Fibroblast of lung (primary cell): ENCODE data around the gene MEF2A. TPM values are rescaled to one million over a fixed set of nuclear protein-coding genes. Genes with fewer than 3 reads are reported as not detected.

Experiments used
- DNase-seq, 2 donors: peaks; one replicate each; pipeline versions ENCODE4 v3.0.0 to v3.0.0-alpha.2; 2010; ENCODE audit warnings: low read depth in 2 of 2
- H2AFZ ChIP-seq: 2 replicates; pipeline ENCODE4 v1.5.1; 2012; ENCODE audit warnings: low read length, control low read depth, inconsistent platforms
- H3K27ac ChIP-seq: 2 replicates; pipeline ENCODE4 v1.5.1; 2011; ENCODE audit warnings: low read length, control low read depth; ENCODE audit not compliant: insufficient read depth
- H3K27me3 ChIP-seq: 2 replicates; pipeline ENCODE4 v1.5.1; 2011; ENCODE audit warnings: mild to moderate bottlenecking, low read length; ENCODE audit not compliant: control insufficient read depth, insufficient read depth
- H3K36me3 ChIP-seq: 2 replicates; pipeline ENCODE4 v1.5.1; 2011; ENCODE audit warnings: low read length; ENCODE audit not compliant: control insufficient read depth, insufficient read depth
- H3K4me1 ChIP-seq: 2 replicates; pipeline ENCODE4 v1.5.1; 2011; ENCODE audit warnings: low read length; ENCODE audit not compliant: control insufficient read depth, insufficient read depth; ENCODE audit errors: extremely low read depth
- H3K4me2 ChIP-seq: 2 replicates; pipeline ENCODE4 v1.5.1; 2011; ENCODE audit warnings: low read length, control low read depth; ENCODE audit not compliant: insufficient read depth; ENCODE audit errors: extremely low read depth
- H3K4me3 ChIP-seq, 4 experiments: fragments of 200-600 bp in 1 of 4; sonication (generic) in 1 of 4; replicated peaks in 1 of 4; 2 replicates each; pipeline ENCODE4 v1.5.1; 2011 to 2016; ENCODE audit warnings: low read length in 4 of 4, low read depth in 3 of 4, mild to moderate bottlenecking in 3 of 4, control low read depth in 2 of 4, inconsistent platforms in 1 of 4, mixed read lengths in 1 of 4; ENCODE audit not compliant: insufficient read depth in 1 of 4; ENCODE audit errors: control extremely low read depth in 1 of 4
- H3K79me2 ChIP-seq: 2 replicates; pipeline ENCODE4 v1.5.1; 2012; ENCODE audit warnings: mild to moderate bottlenecking, low read length, inconsistent platforms; ENCODE audit not compliant: control insufficient read depth, insufficient read depth
- H3K9ac ChIP-seq: 2 replicates; pipeline ENCODE4 v1.5.1; 2011; ENCODE audit warnings: mild to moderate bottlenecking, low read length, control low read depth; ENCODE audit not compliant: insufficient read depth
- H3K9me3 ChIP-seq: 2 replicates; pipeline ENCODE4 v1.5.1; 2012; ENCODE audit warnings: low read depth, low read length; ENCODE audit not compliant: control insufficient read depth, insufficient read depth
- H4K20me1 ChIP-seq: 2 replicates; pipeline ENCODE4 v1.5.1; 2011; ENCODE audit warnings: low read length; ENCODE audit not compliant: control insufficient read depth, insufficient read depth; ENCODE audit errors: extremely low read depth
- CTCF ChIP-seq, 2 donors: IDR thresholded peaks in 1 of 2; conservative IDR thresholded peaks in 1 of 2; 1 replicate in 1 of 2; 2 replicates in 1 of 2; pipeline ENCODE4 v1.5.1; 2011 to 2012; ENCODE audit warnings: low read length in 2 of 2, control low read depth in 1 of 2, inconsistent platforms in 1 of 2, low read depth in 1 of 2, mild to moderate bottlenecking in 1 of 2
- EZH2 ChIP-seq: IDR thresholded peaks from 2 replicates; pipeline ENCODE4 v1.5.1; 2012; ENCODE audit warnings: low read length, control low read depth, mild to moderate bottlenecking; ENCODE audit errors: missing control alignments
- polyA plus RNA-seq, 2 donors: library from polyadenylated mRNA; depleted of rRNA in 1 of 2; stranded (reverse) in 1 of 2; unstranded in 1 of 2; fragments of >200 nt; gene quantifications; 2 replicates each; pipeline ENCODE4 v1.2.1, GENCODE V29; 2011 to 2012; ENCODE audit warnings: missing spikeins in 1 of 2
- total RNA-seq: library from RNA; depleted of rRNA; stranded (reverse); fragments of >200 nt; gene quantifications from 2 replicates; pipeline ENCODE4 v1.2.1, GENCODE V29; 2014

The MEF2A gene
- total and polyA plus RNA-seq, 2 donors (not counting 1 experiment from before 2014, with no cell fraction given) = 24.6 to 40.4 TPM

DNA sequence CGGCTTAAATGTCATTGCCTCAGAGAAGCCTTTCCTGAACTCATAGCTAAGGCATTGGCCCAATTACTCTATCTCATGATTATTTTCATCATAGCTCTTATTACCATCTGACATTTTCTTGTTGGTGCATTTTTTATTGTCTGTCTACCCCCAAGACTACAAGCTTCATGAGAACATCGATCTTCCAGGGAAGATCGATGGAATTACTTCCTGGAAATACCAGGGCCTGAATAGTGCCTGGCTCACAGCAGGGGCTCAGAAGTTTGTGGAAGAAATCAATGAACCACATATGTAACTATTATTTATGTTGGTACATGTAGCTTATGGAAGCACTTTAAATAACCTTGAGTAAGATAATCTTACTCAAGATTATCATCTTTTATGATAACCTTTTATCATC is 7.7 kb upstream of the MEF2A start:
- TF ChIP-seq CTCF (conservative IDR thresholded peaks at IDR 0.05 in 1 of 2, IDR thresholded peaks at IDR 0.05 in 1 of 2; ENCODE audit: low read depth in 1 of 2, low read length in 2 of 2) (no peak), EZH2 (no peak)
- no peak overlapping the region for H3K4me2 ChIP-seq
- H3K9ac ChIP-seq = no peak overlapping the region
- no peak for DNase-seq
- no peaks in the 10 kb centered on the region for H3K9me3 ChIP-seq
- H2AFZ ChIP-seq = no peak overlapping the region
- H3K36me3 ChIP-seq = no peaks in the 10 kb centered on the region
- no peak overlapping the region for H3K4me3 ChIP-seq
- no peaks in the 10 kb centered on the region for H4K20me1 ChIP-seq
- H3K4me1 ChIP-seq = no peaks in the 10 kb centered on the region
- no peak overlapping the region for H3K27ac ChIP-seq
- H3K79me2 ChIP-seq = no peaks in the 10 kb centered on the region
- peaks cover 3% of the 10 kb centered on the region for H3K27me3 ChIP-seq

DNA sequence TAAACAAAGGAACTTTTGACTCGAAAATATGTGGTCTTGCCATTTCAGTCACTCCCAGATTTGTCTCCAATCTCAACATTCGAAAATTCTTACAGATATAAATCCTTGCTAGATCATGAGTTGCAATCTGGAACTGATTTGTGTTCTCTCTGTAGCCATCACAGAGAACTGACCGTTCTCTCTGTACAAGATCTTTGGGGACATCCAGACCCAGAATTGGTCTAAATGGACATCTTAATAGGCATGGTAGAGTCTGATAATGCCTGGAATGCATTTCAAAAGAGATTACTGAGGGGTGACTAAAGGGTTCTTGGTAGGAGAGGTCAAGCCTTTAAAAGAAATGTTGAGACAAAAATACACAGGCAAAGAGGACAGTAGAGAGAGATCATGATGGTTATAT is 7.2 kb upstream of the MEF2A start:
- Histone ChIP-seq H3K4me3 (no peak overlapping the region), H3K4me2 (no peak overlapping the region), H3K27ac (no peak overlapping the region)

GRCh38 chr15:99561476-99562230 is 4.1 kb upstream of the MEF2A start:
- Histone ChIP-seq H2AFZ (no peak overlapping the region), H3K9ac (no peak overlapping the region), H3K4me3 (no peak overlapping the region), H3K79me2 (peaks cover 3% of the 10 kb centered on the region), H3K4me2 (no peak overlapping the region), H3K27me3 (peaks cover 6% of the 10 kb centered on the region), H3K27ac (no peak overlapping the region), H3K36me3 (no peaks in the 10 kb centered on the region), H3K9me3 (no peaks in the 10 kb centered on the region), H3K4me1 (peaks cover 3% of the 10 kb centered on the region), H4K20me1 (no peaks in the 10 kb centered on the region)
- DNase-seq = no peak
- TF ChIP-seq CTCF (conservative IDR thresholded peaks at IDR 0.05 in 1 of 2, IDR thresholded peaks at IDR 0.05 in 1 of 2; ENCODE audit: low read depth in 1 of 2, low read length in 2 of 2) (no peak), EZH2 (no peak)

More for the DNA sequence above, 7.2 kb upstream of the MEF2A start:
- Histone ChIP-seq H4K20me1 (no peaks in the 10 kb centered on the region), H3K36me3 (no peaks in the 10 kb centered on the region), H3K9me3 (no peaks in the 10 kb centered on the region), H3K9ac (no peak overlapping the region), H3K27me3 (peaks cover 6% of the 10 kb centered on the region), H3K79me2 (no peaks in the 10 kb centered on the region), H3K4me1 (no peaks in the 10 kb centered on the region), H2AFZ (no peak overlapping the region)
- TF ChIP-seq CTCF (conservative IDR thresholded peaks at IDR 0.05 in 1 of 2, IDR thresholded peaks at IDR 0.05 in 1 of 2; ENCODE audit: low read depth in 1 of 2, low read length in 2 of 2) (no peak), EZH2 (no peak)
- no peak for DNase-seq
